GM12891 (cell line): ENCODE results near the gene LENG8.

Source experiments
- PAX5 ChIP-seq: IDR thresholded peaks from 2 replicates; pipeline ENCODE4 v1.6.1; 2011; ENCODE audit warnings: low read length, moderate library complexity, mild to moderate bottlenecking; ENCODE audit not compliant: insufficient read depth, severe bottlenecking
- POLR2A ChIP-seq: IDR thresholded peaks from 2 replicates; pipeline ENCODE4 v1.6.1; 2011; ENCODE audit warnings: low read depth, low read length, control low read depth
- POLR2AphosphoS5 ChIP-seq: IDR thresholded peaks from 2 replicates; pipeline ENCODE4 v1.6.1; 2011; ENCODE audit warnings: low read depth, low read length, control low read depth
- POU2F2 ChIP-seq: IDR thresholded peaks from 2 replicates; pipeline ENCODE4 v1.6.1; 2011; ENCODE audit warnings: low read depth, mild to moderate bottlenecking, control low read depth, low read length, moderate library complexity
- SPI1 ChIP-seq: IDR thresholded peaks from 2 replicates; pipeline ENCODE4 v1.6.1; 2011; ENCODE audit warnings: low read depth, low read length, control low read depth
- TAF1 ChIP-seq: IDR thresholded peaks from 2 replicates; pipeline ENCODE4 v1.6.1; 2011; ENCODE audit warnings: low read depth, low read length, control low read depth

GRCh38 chr19:54481326-54481930, 32.4 kb downstream of the LENG8 start:
- TF ChIP-seq POLR2A (no peak), TAF1 (no peak), SPI1 (no peak), POLR2AphosphoS5 (no peak), PAX5 (no peak), POU2F2 (no peak)
